Stimulated activated CD8-positive, alpha-beta memory T cell treated with anti-CD3 and anti-CD28 coated beads, Interleukin-2, amount 100 ng/mL, for 48 hours (primary cell): Measurements from ENCODE around the gene MLH3.

Source experiments
- DNase-seq, 2 donors: peaks; one replicate each; pipeline ENCODE4 v3.0.0-alpha.2; 2020; ENCODE audit warnings: low read depth in 2 of 2

The MLH3 gene

GRCh38 chr14:74965486-74966153, 85.6 kb downstream of the MLH3 start:
- DNase-seq, result no peak

- no peak for DNase-seq
These were observed 86.3 kb downstream of the MLH3 start for GRCh38 chr14:74964787-74965485.
